HEK293 (cell line): ENCODE data around the gene DENND1A.

Experiments used
- CTCF ChIA-PET: fragments of 350-600 bp; formaldehyde crosslinking; extraction: SDS; loops from one replicate; lab custom pipeline; 2021; ENCODE audit warnings: antibody characterized with exemption; lab: Yijun Ruan, JAX
- POLR2A ChIA-PET: fragments of 300-600 bp; formaldehyde crosslinking; extraction: SDS; loops from one replicate; lab custom pipeline; 2020; ENCODE audit warnings: antibody characterized with exemption, inconsistent platforms; lab: Yijun Ruan, JAX
- H3K27ac ChIP-seq: fragments of 200-500 bp; sonication (Bioruptor generic); 2 replicates; pipeline ENCODE4 v1.5.1; 2014; ENCODE audit warnings: low read depth, low read length, control low read depth, inconsistent platforms; ENCODE audit errors: extremely low read depth
- H3K36me3 ChIP-seq, 2 experiments: fragments of 200-500 bp in 1 of 2; sonication (Bioruptor generic) in 1 of 2; 1 replicate in 1 of 2; 2 replicates in 1 of 2; pipeline ENCODE4 v1.5.1; 2014 to 2017; ENCODE audit warnings: inconsistent platforms in 2 of 2, low read length in 2 of 2; ENCODE audit not compliant: control insufficient read depth in 2 of 2, insufficient read depth in 1 of 2
- H3K4me1 ChIP-seq: fragments of 200-500 bp; sonication (Bioruptor generic); 2 replicates; pipeline ENCODE4 v1.5.1; 2014; ENCODE audit warnings: mild to moderate bottlenecking, low read length, inconsistent platforms; ENCODE audit not compliant: control insufficient read depth, insufficient read depth
- H3K4me3 ChIP-seq: 2 replicates; pipeline ENCODE4 v1.5.1; 2011; ENCODE audit warnings: low read depth, mild to moderate bottlenecking, control low read depth, low read length, moderate library complexity
- H3K9me3 ChIP-seq: fragments of 200-500 bp; sonication (Bioruptor generic); 2 replicates; pipeline ENCODE4 v1.5.1; 2014; ENCODE audit warnings: low read depth, low read length, inconsistent platforms; ENCODE audit not compliant: control insufficient read depth, insufficient read depth
- MEIS1 ChIP-seq: sonication (generic); formaldehyde crosslinking; IDR thresholded peaks from 2 replicates; pipeline ENCODE4 v1.8.1; 2022; ENCODE audit warnings: missing genetic modification reagents, mild to moderate bottlenecking, borderline replicate concordance
- OSR2 ChIP-seq: fragments of 450-650 bp; formaldehyde crosslinking; IDR thresholded peaks from 2 replicates; pipeline ENCODE4 v1.5.1; 2016; ENCODE audit warnings: missing biosample characterization, missing genetic modification characterization
- PRDM1 ChIP-seq: fragments of 450-650 bp; formaldehyde crosslinking; IDR thresholded peaks from 2 replicates; pipeline ENCODE4; 2016; ENCODE audit warnings: missing biosample characterization, missing genetic modification characterization
- SP7 ChIP-seq: fragments of 450-650 bp; formaldehyde crosslinking; IDR thresholded peaks from 2 replicates; pipeline ENCODE4 v1.5.1; 2016; ENCODE audit warnings: missing biosample characterization, missing genetic modification characterization
- YY1 ChIP-seq: fragments of 450-650 bp; formaldehyde crosslinking; IDR thresholded peaks from 2 replicates; pipeline ENCODE4 v1.5.1; 2018; ENCODE audit warnings: missing biosample characterization, missing genetic modification characterization
- ZBTB21 ChIP-seq: fragments of 450-650 bp; formaldehyde crosslinking; IDR thresholded peaks from 2 replicates; pipeline ENCODE4 v1.5.1; 2017; ENCODE audit warnings: missing biosample characterization, missing genetic modification characterization
- ZFHX2 ChIP-seq: fragments of 450-650 bp; formaldehyde crosslinking; conservative IDR thresholded peaks from 2 replicates; pipeline ENCODE4 v1.5.1; 2016; ENCODE audit warnings: missing biosample characterization, missing genetic modification characterization
- ZNF10 ChIP-seq: fragments of 450-650 bp; formaldehyde crosslinking; IDR thresholded peaks from 2 replicates; pipeline ENCODE4 v1.5.1; 2017; ENCODE audit warnings: missing biosample characterization, missing genetic modification characterization
- ZNF221 ChIP-seq: fragments of 450-650 bp; formaldehyde crosslinking; IDR thresholded peaks from 2 replicates; pipeline ENCODE4 v1.5.1; 2017; ENCODE audit warnings: missing biosample characterization, missing genetic modification characterization, borderline replicate concordance
- ZNF341 ChIP-seq: fragments of 450-650 bp; formaldehyde crosslinking; IDR thresholded peaks from 2 replicates; pipeline ENCODE4; 2016; ENCODE audit warnings: low read depth, missing biosample characterization, missing genetic modification characterization
- ZNF366 ChIP-seq: fragments of 450-650 bp; formaldehyde crosslinking; conservative IDR thresholded peaks from 2 replicates; pipeline ENCODE4 v1.5.1; 2016; ENCODE audit warnings: missing biosample characterization, missing genetic modification characterization
- ZNF391 ChIP-seq: fragments of 450-650 bp; formaldehyde crosslinking; IDR thresholded peaks from 2 replicates; pipeline ENCODE4 v1.5.1; 2016; ENCODE audit warnings: low read depth, missing biosample characterization, missing genetic modification characterization, borderline replicate concordance
- ZNF426 ChIP-seq: fragments of 450-650 bp; formaldehyde crosslinking; IDR thresholded peaks from 2 replicates; pipeline ENCODE4 v1.5.1; 2017; ENCODE audit warnings: missing biosample characterization, missing genetic modification characterization, mild to moderate bottlenecking, inconsistent platforms, moderate library complexity
- ZNF48 ChIP-seq: fragments of 450-650 bp; formaldehyde crosslinking; IDR thresholded peaks from 2 replicates; pipeline ENCODE4 v1.5.1; 2016; ENCODE audit warnings: missing biosample characterization, missing genetic modification characterization
- ZNF558 ChIP-seq: fragments of 450-650 bp; formaldehyde crosslinking; IDR thresholded peaks from 2 replicates; pipeline ENCODE4 v1.5.1; 2016; ENCODE audit warnings: missing biosample characterization, missing genetic modification characterization
- ZNF571 ChIP-seq: fragments of 450-650 bp; formaldehyde crosslinking; IDR thresholded peaks from 2 replicates; pipeline ENCODE4 v1.5.0; 2017; ENCODE audit warnings: missing biosample characterization, missing genetic modification characterization
- ZNF664 ChIP-seq: fragments of 450-650 bp; formaldehyde crosslinking; IDR thresholded peaks from 2 replicates; pipeline ENCODE4 v1.5.1; 2016; ENCODE audit warnings: missing biosample characterization, missing genetic modification characterization
- ZNF791 ChIP-seq: fragments of 450-650 bp; formaldehyde crosslinking; IDR thresholded peaks from 2 replicates; pipeline ENCODE4 v1.5.1; 2016; ENCODE audit warnings: missing biosample characterization, missing genetic modification characterization
- TF ChIP-seq, protein P1 (sequence below): fragments of 450-650 bp; formaldehyde crosslinking; optimal IDR thresholded peaks from 2 replicates; pipeline ENCODE3; 2016; ENCODE audit warnings: missing biosample characterization, mild to moderate bottlenecking, missing genetic modification characterization
- TF ChIP-seq, protein P2 (sequence below): fragments of 450-650 bp; formaldehyde crosslinking; IDR thresholded peaks from 2 replicates; pipeline ENCODE4 v1.5.1; 2016; ENCODE audit warnings: missing biosample characterization, missing genetic modification characterization
- TF ChIP-seq, protein P3 (sequence below): fragments of 450-650 bp; formaldehyde crosslinking; IDR thresholded peaks from 2 replicates; pipeline ENCODE4 v1.5.1; 2017; ENCODE audit warnings: missing biosample characterization, missing genetic modification characterization
- TF ChIP-seq, protein P4 (sequence below): fragments of 450-650 bp; formaldehyde crosslinking; IDR thresholded peaks from 2 replicates; pipeline ENCODE4 v1.5.1; 2017; ENCODE audit warnings: missing biosample characterization, missing genetic modification characterization
- TF ChIP-seq, protein P5 (sequence below): fragments of 450-650 bp; formaldehyde crosslinking; IDR thresholded peaks from 2 replicates; pipeline ENCODE4 v1.5.1; 2016; ENCODE audit warnings: missing biosample characterization, missing genetic modification characterization
- TF ChIP-seq, protein P6 (sequence below): fragments of 450-650 bp; formaldehyde crosslinking; IDR thresholded peaks from 2 replicates; pipeline ENCODE4 v1.5.0; 2017; ENCODE audit warnings: missing biosample characterization, missing genetic modification characterization, borderline replicate concordance

Gene DENND1A

DNA sequence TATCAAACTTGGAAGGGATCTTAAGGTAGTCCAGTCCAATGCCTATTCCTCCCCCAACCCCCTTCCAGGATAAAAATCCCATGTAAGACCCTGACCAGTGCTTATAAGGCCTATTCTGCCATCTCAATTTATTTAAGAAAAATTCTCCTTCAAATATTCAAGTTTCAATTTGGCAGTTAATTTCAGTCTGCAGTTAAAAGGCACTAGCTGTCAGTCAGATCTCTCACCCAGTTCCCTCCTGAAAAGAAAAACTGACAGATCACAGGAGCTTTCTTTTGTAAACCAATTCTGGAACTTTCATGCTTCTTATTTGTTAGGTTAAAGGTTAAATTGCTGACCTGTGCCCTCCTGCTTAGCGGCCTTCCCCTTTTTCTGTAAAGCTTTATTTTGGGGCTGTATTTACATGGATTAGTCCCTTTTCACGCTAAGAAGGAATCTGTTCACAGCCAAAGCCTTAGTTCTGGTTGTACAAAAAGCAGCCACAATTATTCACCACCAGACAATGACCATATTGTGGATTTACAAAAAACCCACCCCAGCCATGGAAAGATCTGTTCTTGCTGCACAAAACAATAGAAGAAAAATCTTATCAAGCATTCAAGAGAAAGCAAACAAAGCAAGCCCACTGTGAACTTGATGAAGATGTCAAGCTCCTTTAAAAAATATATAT is 68.7 kb downstream of the DENND1A start:
- ChIA-PET POLR2A (interaction anchor here (0.5 kb wide), 1 partner anchor 344 kb away, joined by 3 read pairs; no protein-coding TSS in a partner anchor), CTCF (interaction anchor here (0.7 to 2.2 kb wide), 5 partner anchors 35 to 180 kb away, joined by 3 to 10 read pairs (median 6); no protein-coding TSS in a partner anchor)
- peaks cover 7% of the 10 kb centered on the region for H3K4me1 ChIP-seq
- no peaks in the 10 kb centered on the region for H3K36me3 ChIP-seq
- H3K9me3 ChIP-seq = no peaks in the 10 kb centered on the region
- no peak overlapping the region for H3K4me3 ChIP-seq
- no peak overlapping the region for H3K27ac ChIP-seq
- TF ChIP-seq ZNF791 (tag by site-specific recombination) (no peak), ZNF10 (tag by site-specific recombination) (no peak), ZNF391 (tag by site-specific recombination) (no peak), ZNF664 (tag by site-specific recombination) (no peak), ZFHX2 (tag by site-specific recombination) (no peak), PRDM1 (tag by site-specific recombination) (no peak), ZNF558 (tag by site-specific recombination) (no peak)
- TF ChIP-seq, protein P1, sequence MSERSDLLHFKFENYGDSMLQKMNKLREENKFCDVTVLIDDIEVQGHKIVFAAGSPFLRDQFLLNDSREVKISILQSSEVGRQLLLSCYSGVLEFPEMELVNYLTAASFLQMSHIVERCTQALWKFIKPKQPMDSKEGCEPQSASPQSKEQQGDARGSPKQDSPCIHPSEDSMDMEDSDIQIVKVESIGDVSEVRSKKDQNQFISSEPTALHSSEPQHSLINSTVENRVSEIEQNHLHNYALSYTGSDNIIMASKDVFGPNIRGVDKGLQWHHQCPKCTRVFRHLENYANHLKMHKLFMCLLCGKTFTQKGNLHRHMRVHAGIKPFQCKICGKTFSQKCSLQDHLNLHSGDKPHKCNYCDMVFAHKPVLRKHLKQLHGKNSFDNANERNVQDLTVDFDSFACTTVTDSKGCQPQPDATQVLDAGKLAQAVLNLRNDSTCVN (tag by site-specific recombination) = no peak
- TF ChIP-seq, protein P2, sequence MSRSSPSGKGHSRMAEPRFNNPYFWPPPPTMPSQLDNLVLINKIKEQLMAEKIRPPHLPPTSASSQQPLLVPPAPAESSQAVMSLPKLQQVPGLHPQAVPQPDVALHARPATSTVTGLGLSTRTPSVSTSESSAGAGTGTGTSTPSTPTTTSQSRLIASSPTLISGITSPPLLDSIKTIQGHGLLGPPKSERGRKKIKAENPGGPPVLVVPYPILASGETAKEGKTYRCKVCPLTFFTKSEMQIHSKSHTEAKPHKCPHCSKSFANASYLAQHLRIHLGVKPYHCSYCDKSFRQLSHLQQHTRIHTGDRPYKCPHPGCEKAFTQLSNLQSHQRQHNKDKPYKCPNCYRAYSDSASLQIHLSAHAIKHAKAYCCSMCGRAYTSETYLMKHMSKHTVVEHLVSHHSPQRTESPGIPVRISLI (tag by site-specific recombination) = no peak
- TF ChIP-seq, protein P3, sequence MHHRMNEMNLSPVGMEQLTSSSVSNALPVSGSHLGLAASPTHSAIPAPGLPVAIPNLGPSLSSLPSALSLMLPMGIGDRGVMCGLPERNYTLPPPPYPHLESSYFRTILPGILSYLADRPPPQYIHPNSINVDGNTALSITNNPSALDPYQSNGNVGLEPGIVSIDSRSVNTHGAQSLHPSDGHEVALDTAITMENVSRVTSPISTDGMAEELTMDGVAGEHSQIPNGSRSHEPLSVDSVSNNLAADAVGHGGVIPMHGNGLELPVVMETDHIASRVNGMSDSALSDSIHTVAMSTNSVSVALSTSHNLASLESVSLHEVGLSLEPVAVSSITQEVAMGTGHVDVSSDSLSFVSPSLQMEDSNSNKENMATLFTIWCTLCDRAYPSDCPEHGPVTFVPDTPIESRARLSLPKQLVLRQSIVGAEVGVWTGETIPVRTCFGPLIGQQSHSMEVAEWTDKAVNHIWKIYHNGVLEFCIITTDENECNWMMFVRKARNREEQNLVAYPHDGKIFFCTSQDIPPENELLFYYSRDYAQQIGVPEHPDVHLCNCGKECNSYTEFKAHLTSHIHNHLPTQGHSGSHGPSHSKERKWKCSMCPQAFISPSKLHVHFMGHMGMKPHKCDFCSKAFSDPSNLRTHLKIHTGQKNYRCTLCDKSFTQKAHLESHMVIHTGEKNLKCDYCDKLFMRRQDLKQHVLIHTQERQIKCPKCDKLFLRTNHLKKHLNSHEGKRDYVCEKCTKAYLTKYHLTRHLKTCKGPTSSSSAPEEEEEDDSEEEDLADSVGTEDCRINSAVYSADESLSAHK (tag by site-specific recombination) = no peak
- TF ChIP-seq, protein P4, sequence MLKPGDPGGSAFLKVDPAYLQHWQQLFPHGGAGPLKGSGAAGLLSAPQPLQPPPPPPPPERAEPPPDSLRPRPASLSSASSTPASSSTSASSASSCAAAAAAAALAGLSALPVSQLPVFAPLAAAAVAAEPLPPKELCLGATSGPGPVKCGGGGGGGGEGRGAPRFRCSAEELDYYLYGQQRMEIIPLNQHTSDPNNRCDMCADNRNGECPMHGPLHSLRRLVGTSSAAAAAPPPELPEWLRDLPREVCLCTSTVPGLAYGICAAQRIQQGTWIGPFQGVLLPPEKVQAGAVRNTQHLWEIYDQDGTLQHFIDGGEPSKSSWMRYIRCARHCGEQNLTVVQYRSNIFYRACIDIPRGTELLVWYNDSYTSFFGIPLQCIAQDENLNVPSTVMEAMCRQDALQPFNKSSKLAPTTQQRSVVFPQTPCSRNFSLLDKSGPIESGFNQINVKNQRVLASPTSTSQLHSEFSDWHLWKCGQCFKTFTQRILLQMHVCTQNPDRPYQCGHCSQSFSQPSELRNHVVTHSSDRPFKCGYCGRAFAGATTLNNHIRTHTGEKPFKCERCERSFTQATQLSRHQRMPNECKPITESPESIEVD (tag by site-specific recombination) = no peak
- TF ChIP-seq, protein P5, sequence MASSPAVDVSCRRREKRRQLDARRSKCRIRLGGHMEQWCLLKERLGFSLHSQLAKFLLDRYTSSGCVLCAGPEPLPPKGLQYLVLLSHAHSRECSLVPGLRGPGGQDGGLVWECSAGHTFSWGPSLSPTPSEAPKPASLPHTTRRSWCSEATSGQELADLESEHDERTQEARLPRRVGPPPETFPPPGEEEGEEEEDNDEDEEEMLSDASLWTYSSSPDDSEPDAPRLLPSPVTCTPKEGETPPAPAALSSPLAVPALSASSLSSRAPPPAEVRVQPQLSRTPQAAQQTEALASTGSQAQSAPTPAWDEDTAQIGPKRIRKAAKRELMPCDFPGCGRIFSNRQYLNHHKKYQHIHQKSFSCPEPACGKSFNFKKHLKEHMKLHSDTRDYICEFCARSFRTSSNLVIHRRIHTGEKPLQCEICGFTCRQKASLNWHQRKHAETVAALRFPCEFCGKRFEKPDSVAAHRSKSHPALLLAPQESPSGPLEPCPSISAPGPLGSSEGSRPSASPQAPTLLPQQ = no peak

DNA sequence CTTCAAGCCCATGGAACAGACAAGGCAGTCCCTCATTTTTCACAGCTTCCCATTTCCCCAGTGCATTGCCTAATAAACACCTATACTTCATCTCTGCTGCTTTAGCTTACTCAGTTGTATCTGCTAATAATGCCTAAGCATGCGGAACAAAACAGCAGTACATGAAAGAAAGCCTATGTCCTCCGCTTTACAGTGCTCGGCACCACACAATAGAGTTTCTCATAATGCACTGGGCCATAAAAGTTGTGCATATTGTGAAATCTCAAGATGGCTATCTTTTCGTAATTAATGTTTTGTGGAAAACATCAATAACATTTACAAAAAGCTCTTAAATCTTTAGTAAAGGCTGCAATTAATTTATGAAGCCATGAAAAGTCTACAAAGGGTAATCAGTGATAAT is 69.3 kb downstream of the DENND1A start:
- Histone ChIP-seq H3K4me3 (no peak overlapping the region), H3K4me1 (peaks cover 7% of the 10 kb centered on the region), H3K36me3 (no peaks in the 10 kb centered on the region), H3K9me3 (no peaks in the 10 kb centered on the region), H3K27ac (no peak overlapping the region)
- ChIA-PET CTCF (interaction anchor here (0.7 to 1.3 kb wide), 4 partner anchors 35 to 145 kb away, joined by 3 to 10 read pairs (median 4); no protein-coding TSS in a partner anchor), POLR2A (no interaction called here)
- TF ChIP-seq MEIS1 (CRISPR knock-in tag) (no peak), ZNF571 (tag by site-specific recombination) (no peak), ZNF426 (tag by site-specific recombination) (no peak), ZNF341 (tag by site-specific recombination) (no peak), SP7 (tag by site-specific recombination) (peak; percentile 35; the same call in 1 of the 2 replicates), ZNF48 (tag by site-specific recombination) (no peak), ZNF221 (no peak), OSR2 (tag by site-specific recombination) (peak; percentile 47; the same call in 1 of the 2 replicates), YY1 (no peak), ZBTB21 (tag by site-specific recombination) (no peak), ZNF366 (tag by site-specific recombination) (no peak)
- TF ChIP-seq, protein P6, sequence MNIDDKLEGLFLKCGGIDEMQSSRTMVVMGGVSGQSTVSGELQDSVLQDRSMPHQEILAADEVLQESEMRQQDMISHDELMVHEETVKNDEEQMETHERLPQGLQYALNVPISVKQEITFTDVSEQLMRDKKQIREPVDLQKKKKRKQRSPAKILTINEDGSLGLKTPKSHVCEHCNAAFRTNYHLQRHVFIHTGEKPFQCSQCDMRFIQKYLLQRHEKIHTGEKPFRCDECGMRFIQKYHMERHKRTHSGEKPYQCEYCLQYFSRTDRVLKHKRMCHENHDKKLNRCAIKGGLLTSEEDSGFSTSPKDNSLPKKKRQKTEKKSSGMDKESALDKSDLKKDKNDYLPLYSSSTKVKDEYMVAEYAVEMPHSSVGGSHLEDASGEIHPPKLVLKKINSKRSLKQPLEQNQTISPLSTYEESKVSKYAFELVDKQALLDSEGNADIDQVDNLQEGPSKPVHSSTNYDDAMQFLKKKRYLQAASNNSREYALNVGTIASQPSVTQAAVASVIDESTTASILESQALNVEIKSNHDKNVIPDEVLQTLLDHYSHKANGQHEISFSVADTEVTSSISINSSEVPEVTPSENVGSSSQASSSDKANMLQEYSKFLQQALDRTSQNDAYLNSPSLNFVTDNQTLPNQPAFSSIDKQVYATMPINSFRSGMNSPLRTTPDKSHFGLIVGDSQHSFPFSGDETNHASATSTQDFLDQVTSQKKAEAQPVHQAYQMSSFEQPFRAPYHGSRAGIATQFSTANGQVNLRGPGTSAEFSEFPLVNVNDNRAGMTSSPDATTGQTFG (tag by site-specific recombination) = no peak
